HL-60 (cell line): Measurements from ENCODE around the gene KCNQ5.

Source experiments
- GABPA ChIP-seq: IDR thresholded peaks from 2 replicates; pipeline ENCODE4 v1.6.1; 2012; ENCODE audit warnings: low read depth
- POLR2AphosphoS5 ChIP-seq: IDR thresholded peaks from 2 replicates; pipeline ENCODE4 v1.6.1; 2012; ENCODE audit warnings: low read depth
- TF ChIP-seq, protein P1 (sequence below): IDR thresholded peaks from one replicate; pipeline ENCODE4 v1.5.1; 2011; ENCODE audit warnings: low read length, control low read depth, inconsistent platforms; ENCODE audit not compliant: insufficient read depth

DNA sequence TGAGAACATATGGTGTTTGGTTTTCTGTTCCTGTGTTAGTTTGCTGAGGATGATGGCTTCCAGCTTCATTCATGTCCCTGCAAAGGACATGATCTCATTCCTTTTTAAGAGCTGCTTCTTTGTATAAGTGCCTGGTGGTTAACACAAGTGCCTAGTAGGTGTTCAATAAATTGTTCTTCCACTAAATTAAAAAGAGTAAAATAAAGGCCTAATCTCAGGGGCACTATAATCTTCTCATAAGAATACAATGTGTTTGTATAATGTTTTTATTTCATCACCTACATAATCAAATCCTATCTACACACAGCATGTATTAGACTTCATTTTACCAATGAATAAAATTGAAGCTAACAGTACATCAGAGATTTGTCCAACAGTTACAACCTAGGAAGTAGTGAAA is 350.7 kb downstream of the KCNQ5 start:
- TF ChIP-seq, protein P1, sequence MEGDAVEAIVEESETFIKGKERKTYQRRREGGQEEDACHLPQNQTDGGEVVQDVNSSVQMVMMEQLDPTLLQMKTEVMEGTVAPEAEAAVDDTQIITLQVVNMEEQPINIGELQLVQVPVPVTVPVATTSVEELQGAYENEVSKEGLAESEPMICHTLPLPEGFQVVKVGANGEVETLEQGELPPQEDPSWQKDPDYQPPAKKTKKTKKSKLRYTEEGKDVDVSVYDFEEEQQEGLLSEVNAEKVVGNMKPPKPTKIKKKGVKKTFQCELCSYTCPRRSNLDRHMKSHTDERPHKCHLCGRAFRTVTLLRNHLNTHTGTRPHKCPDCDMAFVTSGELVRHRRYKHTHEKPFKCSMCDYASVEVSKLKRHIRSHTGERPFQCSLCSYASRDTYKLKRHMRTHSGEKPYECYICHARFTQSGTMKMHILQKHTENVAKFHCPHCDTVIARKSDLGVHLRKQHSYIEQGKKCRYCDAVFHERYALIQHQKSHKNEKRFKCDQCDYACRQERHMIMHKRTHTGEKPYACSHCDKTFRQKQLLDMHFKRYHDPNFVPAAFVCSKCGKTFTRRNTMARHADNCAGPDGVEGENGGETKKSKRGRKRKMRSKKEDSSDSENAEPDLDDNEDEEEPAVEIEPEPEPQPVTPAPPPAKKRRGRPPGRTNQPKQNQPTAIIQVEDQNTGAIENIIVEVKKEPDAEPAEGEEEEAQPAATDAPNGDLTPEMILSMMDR = no peak
- TF ChIP-seq GABPA (no peak), POLR2AphosphoS5 (no peak)
